ENCODE measurements around the gene TTLL10. TPM values are rescaled to one million over a fixed set of nuclear protein-coding genes. Genes with fewer than 3 reads are reported as not detected.

Gene TTLL10
- total and polyA plus RNA-seq, 7 experiments from 2014 or later: 0.58 to 0.80 TPM; not detected in 5

GRCh38 chr1:1128454-1129139 lies 45.1 kb upstream of the TTLL10 start:
- H3K27me3 ChIP-seq (ENCODE audit: control insufficient read depth in 2 of 2, insufficient read depth in 2 of 2, low read length in 2 of 2): no peaks in the 10 kb centered on the region
- Mint-ChIP-seq H3K4me3 (no peak overlapping the region), H3K27ac (no peak overlapping the region), H3K4me1 (peaks cover 0 to 5% (median 0%) of the 10 kb centered on the region in 7 donors), H3K36me3 (no peaks in the 10 kb centered on the region), H3K27me3 (no peaks in the 10 kb centered on the region), H3K9me3 (peaks cover 0 to 3% (median 0%) of the 10 kb centered on the region in 11 donors)
- H3K36me3 ChIP-seq (ENCODE audit: control insufficient read depth in 2 of 3, insufficient read depth in 3 of 3, low read length in 3 of 3): no peaks in the 10 kb centered on the region
- ChIA-PET CTCF (no interaction called here), POLR2A (no interaction called here)
- H3K4me1 ChIP-seq (ENCODE audit: control insufficient read depth in 2 of 2, insufficient read depth in 2 of 2, low read length in 2 of 2): no peaks in the 10 kb centered on the region
- H3K4me3 ChIP-seq (ENCODE audit: low read length): no peak overlapping the region
- no peak overlapping the region for H3K27ac ChIP-seq (ENCODE audit: low read depth, low read length)
- no peaks in the 10 kb centered on the region for H3K9me3 ChIP-seq (ENCODE audit: control insufficient read depth in 2 of 3, low read length in 3 of 3)
- no peak for DNase-seq
- ATAC-seq: no peak
- intact Hi-C loops (cut with micrococcal nuclease): no loop called here

GRCh38 chr1:1129381-1129821 lies 44.3 kb upstream of the TTLL10 start:
- DNase-seq (no peak), ATAC-seq (no peak)
- Mint-ChIP-seq H3K27me3 (no peaks in the 10 kb centered on the region), H3K4me3 (no peak overlapping the region), H3K27ac (no peak overlapping the region), H3K36me3 (no peaks in the 10 kb centered on the region), H3K4me1 (no peaks in the 10 kb centered on the region), H3K9me3 (no peaks in the 10 kb centered on the region)
- Histone ChIP-seq H3K27ac (ENCODE audit: low read depth, low read length) (no peak overlapping the region), H3K4me1 (ENCODE audit: control insufficient read depth in 2 of 2, insufficient read depth in 2 of 2, low read length in 2 of 2) (no peaks in the 10 kb centered on the region), H3K9me3 (ENCODE audit: control insufficient read depth in 2 of 3, low read length in 3 of 3) (no peaks in the 10 kb centered on the region), H3K36me3 (ENCODE audit: control insufficient read depth in 2 of 3, insufficient read depth in 3 of 3, low read length in 3 of 3) (no peaks in the 10 kb centered on the region), H3K4me3 (ENCODE audit: low read length) (no peak overlapping the region), H3K27me3 (ENCODE audit: control insufficient read depth in 2 of 2, insufficient read depth in 2 of 2, low read length in 2 of 2) (no peaks in the 10 kb centered on the region)
- POLR2A ChIA-PET: no interaction called here
- CTCF ChIA-PET: no interaction called here
- intact Hi-C loops (cut with micrococcal nuclease): no loop called here

GRCh38 chr1:1130206-1131120 lies 43.2 kb upstream of the TTLL10 start:
- Mint-ChIP-seq H3K9me3 (no peaks in the 10 kb centered on the region), H3K4me3 (no peak overlapping the region), H3K4me1 (peaks cover 0 to 4% (median 0%) of the 10 kb centered on the region in 7 donors), H3K27me3 (no peaks in the 10 kb centered on the region), H3K27ac (no peak overlapping the region), H3K36me3 (no peaks in the 10 kb centered on the region)
- CTCF ChIA-PET: interaction anchor here (0.8 kb wide), 2 partner anchors 8 to 160 kb away, joined by 3 to 4 read pairs; no protein-coding TSS in a partner anchor
- Histone ChIP-seq H3K36me3 (ENCODE audit: control insufficient read depth in 2 of 3, insufficient read depth in 3 of 3, low read length in 3 of 3) (no peaks in the 10 kb centered on the region), H3K27me3 (ENCODE audit: control insufficient read depth in 2 of 2, insufficient read depth in 2 of 2, low read length in 2 of 2) (no peaks in the 10 kb centered on the region), H3K27ac (ENCODE audit: low read depth, low read length) (no peak overlapping the region), H3K4me3 (ENCODE audit: low read length) (no peak overlapping the region), H3K9me3 (ENCODE audit: control insufficient read depth in 2 of 3, low read length in 3 of 3) (no peaks in the 10 kb centered on the region), H3K4me1 (ENCODE audit: control insufficient read depth in 2 of 2, insufficient read depth in 2 of 2, low read length in 2 of 2) (no peaks in the 10 kb centered on the region)
- intact Hi-C loops (cut with micrococcal nuclease): no loop called here
- DNase-seq (no peak), ATAC-seq (no peak)
- POLR2A ChIA-PET: no interaction called here

- DNase-seq (no peak), ATAC-seq (no peak)
- H3K36me3 Mint-ChIP-seq: no peaks in the 10 kb centered on the region
- no peaks in the 10 kb centered on the region for H3K9me3 Mint-ChIP-seq
- ChIA-PET POLR2A (no interaction called here), CTCF (interaction anchor here (0.9 kb wide), 1 partner anchor 10 kb away, joined by 4 read pairs; no protein-coding TSS in a partner anchor)
- Histone ChIP-seq H3K9me3 (ENCODE audit: control insufficient read depth in 2 of 3, low read length in 3 of 3) (no peaks in the 10 kb centered on the region), H3K4me1 (ENCODE audit: control insufficient read depth in 2 of 2, insufficient read depth in 2 of 2, low read length in 2 of 2) (peaks cover 0 to 1% of the 10 kb centered on the region in 2 donors), H3K27ac (ENCODE audit: low read depth, low read length) (no peak overlapping the region), H3K36me3 (ENCODE audit: control insufficient read depth in 2 of 3, insufficient read depth in 3 of 3, low read length in 3 of 3) (no peaks in the 10 kb centered on the region), H3K27me3 (ENCODE audit: control insufficient read depth in 2 of 2, insufficient read depth in 2 of 2, low read length in 2 of 2) (no peaks in the 10 kb centered on the region), H3K4me3 (ENCODE audit: low read length) (no peak overlapping the region)
- H3K27me3 Mint-ChIP-seq: no peaks in the 10 kb centered on the region
- no peak overlapping the region for H3K27ac Mint-ChIP-seq
- no peak overlapping the region for H3K4me3 Mint-ChIP-seq
- intact Hi-C loops (cut with micrococcal nuclease): no loop called here
- H3K4me1 Mint-ChIP-seq: peaks cover 0 to 12% (median 3%) of the 10 kb centered on the region in 7 donors
These were observed 41.4 kb upstream of the TTLL10 start for GRCh38 chr1:1132042-1132950.

- Histone ChIP-seq H3K4me3 (ENCODE audit: low read length) (no peak overlapping the region), H3K9me3 (ENCODE audit: control insufficient read depth in 2 of 3, low read length in 3 of 3) (no peaks in the 10 kb centered on the region), H3K27me3 (ENCODE audit: control insufficient read depth in 2 of 2, insufficient read depth in 2 of 2, low read length in 2 of 2) (no peaks in the 10 kb centered on the region), H3K4me1 (ENCODE audit: control insufficient read depth in 2 of 2, insufficient read depth in 2 of 2, low read length in 2 of 2) (peaks cover 5 to 9% of the 10 kb centered on the region in 2 donors), H3K27ac (ENCODE audit: low read depth, low read length) (no peak overlapping the region), H3K36me3 (ENCODE audit: control insufficient read depth in 2 of 3, insufficient read depth in 3 of 3, low read length in 3 of 3) (no peaks in the 10 kb centered on the region)
- DNase-seq (no peak), ATAC-seq (no peak)
- no peaks in the 10 kb centered on the region for H3K27me3 Mint-ChIP-seq
- intact Hi-C loops (cut with micrococcal nuclease): no loop called here
- no peaks in the 10 kb centered on the region for H3K36me3 Mint-ChIP-seq
- peaks cover 0 to 20% (median 9%) of the 10 kb centered on the region in 7 donors for H3K4me1 Mint-ChIP-seq
- no peak overlapping the region for H3K4me3 Mint-ChIP-seq
- H3K27ac Mint-ChIP-seq: no peak overlapping the region
- CTCF ChIA-PET: interaction anchor here (0.9 kb wide), 1 partner anchor 10 kb away, joined by 4 read pairs; no protein-coding TSS in a partner anchor
- H3K9me3 Mint-ChIP-seq: no peaks in the 10 kb centered on the region
- POLR2A ChIA-PET: no interaction called here
These were observed 40.5 kb upstream of the TTLL10 start for GRCh38 chr1:1132956-1133750.

Data from naive thymus-derived CD4-positive, alpha-beta T cell (primary cell).